HepG2 (cell line): ENCODE results near the gene NT5DC2. TPM values are rescaled to one million over a fixed set of nuclear protein-coding genes. Genes with fewer than 3 reads are reported as not detected.

Experiments used
- ATAC-seq: fragments of 200-7000 bp; cut with Tn5 transposase; 3 replicates; pipeline ENCODE4 v1.9.1; 2020; ENCODE audit warnings: mild to moderate bottlenecking, moderate library complexity
- BruUV-seq: library from RNA; stranded (reverse); fragments of 400-500 nt; replicated peaks from 2 replicates; lab custom pipeline; 2021; lab: Mats Ljungman, UMichigan
- CTCF ChIA-PET: fragments of 300-600 bp; formaldehyde crosslinking; extraction: SDS; loops from one replicate; lab custom pipeline; 2021; ENCODE audit warnings: low total read pairs, inconsistent platforms, low intra/inter-chr PET ratio; lab: Yijun Ruan, JAX
- POLR2A ChIA-PET: fragments of 350-600 bp; sonication (Branson Sonifier 250); formaldehyde crosslinking; loops from one replicate; lab custom pipeline; 2020; ENCODE audit warnings: antibody characterized with exemption, inconsistent platforms; lab: Yijun Ruan, JAX
- DNase-seq: peaks from one replicate; pipeline ENCODE4 v3.0.0-alpha.2; 2015; ENCODE audit warnings: low spot score
- FAIRE-seq: peaks from 3 replicates; lab custom pipeline; 2011; peaks lifted over from hg19 to GRCh38; lab: Jason Lieb, UNC
- H2AFZ ChIP-seq: one replicate; pipeline ENCODE4 v1.6.1; 2011; ENCODE audit warnings: low read length, inconsistent platforms
- H3K27ac ChIP-seq: fragments of 300-600 bp; 3 replicates; pipeline ENCODE4 v1.8.0; 2011; ENCODE audit warnings: mixed run types, mild to moderate bottlenecking, mixed read lengths, low read length, inconsistent platforms; ENCODE audit not compliant: insufficient read depth; ENCODE audit errors: extremely low read length
- H3K27me3 ChIP-seq, 2 experiments: fragments of 200-600 bp in 1 of 2; 2 replicates in 1 of 2; 3 replicates in 1 of 2; pipeline versions ENCODE4 v1.6.0 to v1.8.0; 2011; ENCODE audit warnings: low read length in 2 of 2, mild to moderate bottlenecking in 2 of 2, moderate library complexity in 2 of 2, inconsistent platforms in 1 of 2; ENCODE audit not compliant: insufficient read depth in 2 of 2, control insufficient read depth in 1 of 2
- H3K36me3 ChIP-seq, 2 experiments: fragments of 200-600 bp in 1 of 2; replicated peaks in 1 of 2; 2 replicates in 1 of 2; 3 replicates in 1 of 2; pipeline versions ENCODE4 v1.5.1 to v1.8.0; 2011; ENCODE audit warnings: low read length in 2 of 2, inconsistent platforms in 1 of 2; ENCODE audit not compliant: insufficient read depth in 2 of 2, control insufficient read depth in 1 of 2
- H3K4me1 ChIP-seq: 2 replicates; pipeline ENCODE4 v1.5.1; 2012; ENCODE audit warnings: low read length, inconsistent platforms; ENCODE audit not compliant: insufficient read depth
- H3K4me2 ChIP-seq: 2 replicates; pipeline ENCODE4 v1.6.0; 2011; ENCODE audit warnings: low read depth, low read length, inconsistent platforms
- H3K4me3 ChIP-seq, 3 experiments: fragments of 200-600 bp in 1 of 3; sonication (generic), shearing (Covaris generic) in 1 of 3; replicated peaks in 1 of 3; 2 replicates each; pipeline ENCODE4 v1.5.1; 2011 to 2016; ENCODE audit warnings: low read length in 3 of 3, inconsistent platforms in 2 of 3, low read depth in 2 of 3, mild to moderate bottlenecking in 2 of 3, control low read depth in 1 of 3, mixed read lengths in 1 of 3; ENCODE audit not compliant: insufficient read depth in 1 of 3
- H3K79me2 ChIP-seq: one replicate; pipeline ENCODE4 v1.6.1; 2011; ENCODE audit warnings: low read length, inconsistent platforms; ENCODE audit not compliant: insufficient read depth
- H3K9ac ChIP-seq: 2 replicates; pipeline ENCODE4 v1.6.0; 2011; ENCODE audit warnings: mild to moderate bottlenecking, low read depth, low read length, inconsistent platforms; ENCODE audit not compliant: insufficient read depth
- H3K9me3 ChIP-seq: 2 replicates; pipeline ENCODE4 v1.5.1; 2012; ENCODE audit warnings: mild to moderate bottlenecking, low read length
- H4K20me1 ChIP-seq: 2 replicates; pipeline ENCODE4 v1.6.0; 2011; ENCODE audit warnings: inconsistent platforms, mild to moderate bottlenecking, low read length, moderate library complexity; ENCODE audit not compliant: insufficient read depth
- BCL6 ChIP-seq: IDR thresholded peaks from 2 replicates; pipeline ENCODE4 v1.6.1; 2016; ENCODE audit warnings: missing genetic modification reagents, missing compliant biosample characterization
- KIAA2018 ChIP-seq: sonication (generic); formaldehyde crosslinking; IDR thresholded peaks from 2 replicates; pipeline ENCODE4 v1.5.0; 2020; ENCODE audit warnings: mild to moderate bottlenecking, missing genetic modification reagents, borderline replicate concordance
- MXD1 ChIP-seq: sonication (generic); formaldehyde crosslinking; IDR thresholded peaks from 2 replicates; pipeline ENCODE4 v1.4.0; 2020; ENCODE audit warnings: mild to moderate bottlenecking, missing genetic modification reagents
- MYC ChIP-seq: sonication (generic); formaldehyde crosslinking; IDR thresholded peaks from 2 replicates; pipeline ENCODE4 v1.9.0; 2021; ENCODE audit warnings: missing genetic modification reagents, borderline replicate concordance
- RORA ChIP-seq: sonication (generic); formaldehyde crosslinking; IDR thresholded peaks from 2 replicates; pipeline ENCODE4 v1.5.0; 2020; ENCODE audit warnings: mild to moderate bottlenecking, missing genetic modification reagents, moderate library complexity
- SIX1 ChIP-seq: sonication (generic); formaldehyde crosslinking; IDR thresholded peaks from 2 replicates; pipeline ENCODE4 v1.4.0; 2020; ENCODE audit warnings: missing genetic modification reagents, borderline replicate concordance
- SMARCE1 ChIP-seq: fragments of 450-650 bp; IDR thresholded peaks from 2 replicates; pipeline ENCODE4 v1.6.1; 2017; ENCODE audit warnings: borderline replicate concordance
- SOX6 ChIP-seq, 2 experiments: fragments of 450-650 bp in 1 of 2; sonication (generic) in 1 of 2; formaldehyde crosslinking in 1 of 2; IDR thresholded peaks; 2 replicates each; pipeline versions ENCODE4 v1.4.0 to v1.6.1; 2017 to 2020; ENCODE audit warnings: antibody characterized with exemption in 1 of 2, mild to moderate bottlenecking in 1 of 2, missing genetic modification reagents in 1 of 2
- SPEN ChIP-seq: sonication (generic); formaldehyde crosslinking; IDR thresholded peaks from 2 replicates; pipeline ENCODE4 v1.5.1; 2020; ENCODE audit warnings: low read depth, mild to moderate bottlenecking, missing genetic modification reagents
- TAF15 ChIP-seq: fragments of 200-400 bp; formaldehyde crosslinking; IDR thresholded peaks from one replicate; pipeline ENCODE4 v1.6.1; 2018; ENCODE audit warnings: mild to moderate bottlenecking, low read depth, low read length; ENCODE audit not compliant: poor library complexity, severe bottlenecking
- ZNF18 ChIP-seq: sonication (generic); formaldehyde crosslinking; IDR thresholded peaks from 2 replicates; pipeline ENCODE4 v1.8.0; 2022; ENCODE audit warnings: mild to moderate bottlenecking, missing genetic modification reagents; ENCODE audit not compliant: insufficient replicate concordance
- ZNF431 ChIP-seq: sonication (generic); formaldehyde crosslinking; IDR thresholded peaks from 2 replicates; pipeline ENCODE4 v1.9.0; 2022; ENCODE audit warnings: missing genetic modification reagents, low read depth, mild to moderate bottlenecking, borderline replicate concordance
- ZNF639 ChIP-seq: conservative IDR thresholded peaks from 2 replicates; pipeline ENCODE4 v1.6.1; 2018; ENCODE audit warnings: missing genetic modification reagents
- WGBS: methylation state at CpG from one replicate; pipeline ENCODE4 v1.1.6; 2017; ENCODE audit warnings: low lambda C conversion rate; 5-methylcytosine and 5-hydroxymethylcytosine counted together
- in situ Hi-C: cut with HindIII; loops from 2 replicates; pipeline ENCODE4 v1.10.0; 2017; ENCODE audit warnings: low pct_unique_long_range_greater_than_20kb; ENCODE audit not compliant: extremely low pct_ligation_motif_present
- intact Hi-C: fragments of 100-400 bp; cut with micrococcal nuclease; formaldehyde crosslinking; loops from one replicate; pipeline ENCODE4 v1.10.0; 2022; ENCODE audit not compliant: unreplicated experiment
- polyA plus RNA-seq, 8 experiments: library from polyadenylated mRNA; depleted of rRNA in 3 of 8; stranded (reverse) in 7 of 8; unstranded in 1 of 8; fragments of >200 nt; fragmentation: Illumina TruSeq in 4 of 8; extraction: Trizol in 4 of 8; gene quantifications; 2 replicates each; pipeline versions ENCODE4 v1.2.1 to v1.2.3, GENCODE V29; 2011 to 2016; ENCODE audit warnings: low read depth in 4 of 8, missing spikeins in 1 of 8, mixed read lengths in 1 of 8; ENCODE audit not compliant: insufficient read depth in 1 of 8
- total RNA-seq, 5 experiments: library from RNA; depleted of rRNA; stranded (reverse); fragments of >200 nt; fragmentation: Illumina TruSeq; extraction: Trizol; gene quantifications; 2 replicates each; pipeline ENCODE4 v1.2.3, GENCODE V29; 2016; ENCODE audit warnings: low read depth in 1 of 5

Gene NT5DC2
- total and polyA plus RNA-seq, 2 of the 13 experiments (the other 11 are each of a cell fraction or from before 2014, with no cell fraction given) = 131 to 240 TPM

GRCh38 chr3:52570076-52570475 is 36.4 kb upstream of the NT5DC2 start:
- H3K79me2 ChIP-seq = no peaks in the 10 kb centered on the region
- no peak for ATAC-seq
- no TSS peak for BruUV-seq
- H3K4me1 ChIP-seq = no peaks in the 10 kb centered on the region
- no peak for FAIRE-seq
- POLR2A ChIA-PET = no interaction called here
- no peaks in the 10 kb centered on the region for H4K20me1 ChIP-seq
- no peak overlapping the region for H2AFZ ChIP-seq
- no peaks in the 10 kb centered on the region for H3K9me3 ChIP-seq
- CTCF ChIA-PET = no interaction called here
- DNase-seq = no peak
- H3K36me3 ChIP-seq = peaks cover 3 to 7% of the 10 kb centered on the region in 2 experiments; a peak in 4 of 5 replicates
- no peak overlapping the region for H3K4me2 ChIP-seq
- in situ Hi-C loops = no loop called here
- no peaks in the 10 kb centered on the region for H3K27me3 ChIP-seq
- H3K9ac ChIP-seq = no peak overlapping the region
- 97% methylated on average over 4 of the region's 4 CpGs for WGBS
- no peak overlapping the region for H3K27ac ChIP-seq
- no peak overlapping the region for H3K4me3 ChIP-seq
- intact Hi-C loops = no loop called here
- TF ChIP-seq SOX6 (IDR thresholded peaks at IDR 0.05) (no peak), SOX6 (CRISPR knock-in tag; IDR thresholded peaks at IDR 0.05) (no peak), BCL6 (CRISPR knock-in tag) (no peak), ZNF639 (CRISPR knock-in tag) (no peak), MXD1 (CRISPR knock-in tag) (no peak), KIAA2018 (CRISPR knock-in tag) (no peak), MYC (CRISPR knock-in tag) (no peak), SPEN (CRISPR knock-in tag) (no peak), ZNF18 (no peak), SMARCE1 (no peak), SIX1 (no peak), ZNF431 (CRISPR knock-in tag) (no peak), TAF15 (no peak), RORA (CRISPR knock-in tag) (no peak)
